ENCODE results near the gene CCNA2. TPM values are rescaled to one million over a fixed set of nuclear protein-coding genes. Genes with fewer than 3 reads are reported as not detected.

CCNA2 gene
- total RNA-seq, 1 donor from 2014 or later, result 0.81 TPM

GRCh38 chr4:121817006-121817405 is 6.7 kb downstream of the CCNA2 start:
- ATAC-seq (ENCODE audit: poor library complexity) (no peak), DNase-seq (no peak)
- intact Hi-C loops (cut with DNase I), result no loop called here

DNA sequence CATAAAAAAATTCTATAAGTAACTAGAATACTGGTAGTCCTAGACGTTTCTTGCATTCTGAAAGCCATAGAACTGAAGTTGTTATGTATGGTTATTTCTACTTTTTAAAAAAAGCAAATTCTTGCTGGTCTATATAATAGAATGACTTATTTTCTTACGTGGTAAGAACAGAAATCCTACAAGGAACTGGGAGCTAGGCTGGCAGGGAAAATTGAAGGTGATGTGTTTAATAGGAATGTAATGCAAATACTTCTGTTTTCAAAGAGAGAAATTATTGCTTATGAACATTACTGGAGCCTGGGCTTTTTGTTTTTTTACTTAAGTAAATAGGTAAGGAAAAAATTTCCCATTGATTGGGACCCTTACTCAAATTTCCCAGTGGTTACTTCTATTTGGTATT is 8.9 kb downstream of the CCNA2 start:
- DNase-seq (no peak), ATAC-seq (ENCODE audit: poor library complexity) (no peak)
- intact Hi-C loops (cut with DNase I), result no loop called here

GRCh38 chr4:121811122-121811521 is 12.6 kb downstream of the CCNA2 start:
- no peak for ATAC-seq (ENCODE audit: poor library complexity)
- DNase-seq, result no peak
- intact Hi-C loops (cut with DNase I), result no loop called here

DNA sequence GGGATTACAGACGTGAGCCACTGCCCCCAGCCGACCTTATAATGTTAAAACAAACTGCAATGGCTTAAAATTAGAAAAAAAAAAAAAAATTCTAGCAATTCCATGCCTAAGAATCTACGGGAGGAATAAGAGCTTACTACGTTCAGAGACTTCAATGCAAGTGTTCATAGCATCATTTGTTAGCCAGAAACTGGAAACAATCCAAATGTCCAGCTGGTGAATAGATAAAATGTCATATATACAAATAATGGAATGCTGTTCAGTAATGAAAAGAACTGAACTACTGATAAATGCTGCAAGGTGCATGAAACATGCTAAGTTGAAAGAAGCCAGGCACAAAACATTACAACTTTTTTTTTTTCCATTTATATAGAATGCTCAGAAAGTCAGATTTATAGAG is 17.3 kb downstream of the CCNA2 start:
- ATAC-seq (ENCODE audit: poor library complexity) (no peak), DNase-seq (no peak)
- intact Hi-C loops (cut with DNase I), result no loop called here

GRCh38 chr4:121801715-121802075 is 22.0 kb downstream of the CCNA2 start:
- DNase-seq (no peak), ATAC-seq (ENCODE audit: poor library complexity) (no peak)
- intact Hi-C loops (cut with DNase I), result no loop called here

GRCh38 chr4:121800961-121801714 is 22.5 kb downstream of the CCNA2 start, which contains the start of gene EXOSC9:
Gene EXOSC9, plus strand, starts transcription at chr4:121801323. Its CDS starts 102 bp downstream, at chr4:121801425.
- intact Hi-C loops (cut with DNase I), result no loop called here
- ATAC-seq (ENCODE audit: poor library complexity) (peak; percentile 99), DNase-seq (peak; percentile 95)

DNA sequence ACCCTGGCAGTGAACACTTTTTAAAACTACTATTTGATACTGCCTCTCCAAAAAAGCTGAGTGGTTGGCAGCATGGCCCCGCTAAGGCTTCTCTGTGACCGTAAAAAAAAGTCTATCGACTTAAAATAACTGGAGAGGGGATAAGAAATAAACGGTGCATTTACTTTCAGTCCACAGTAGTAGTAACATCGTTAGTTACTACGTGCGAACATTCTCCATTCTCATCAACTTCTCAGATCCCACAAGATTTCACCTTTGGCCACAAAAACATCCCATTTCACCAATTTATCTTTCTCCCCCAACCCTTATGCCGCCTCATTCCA is 23.1 kb downstream of the CCNA2 start:
- ATAC-seq (ENCODE audit: poor library complexity) (peak; percentile 47), DNase-seq (no peak)
- intact Hi-C loops (cut with DNase I), result no loop called here

DNA sequence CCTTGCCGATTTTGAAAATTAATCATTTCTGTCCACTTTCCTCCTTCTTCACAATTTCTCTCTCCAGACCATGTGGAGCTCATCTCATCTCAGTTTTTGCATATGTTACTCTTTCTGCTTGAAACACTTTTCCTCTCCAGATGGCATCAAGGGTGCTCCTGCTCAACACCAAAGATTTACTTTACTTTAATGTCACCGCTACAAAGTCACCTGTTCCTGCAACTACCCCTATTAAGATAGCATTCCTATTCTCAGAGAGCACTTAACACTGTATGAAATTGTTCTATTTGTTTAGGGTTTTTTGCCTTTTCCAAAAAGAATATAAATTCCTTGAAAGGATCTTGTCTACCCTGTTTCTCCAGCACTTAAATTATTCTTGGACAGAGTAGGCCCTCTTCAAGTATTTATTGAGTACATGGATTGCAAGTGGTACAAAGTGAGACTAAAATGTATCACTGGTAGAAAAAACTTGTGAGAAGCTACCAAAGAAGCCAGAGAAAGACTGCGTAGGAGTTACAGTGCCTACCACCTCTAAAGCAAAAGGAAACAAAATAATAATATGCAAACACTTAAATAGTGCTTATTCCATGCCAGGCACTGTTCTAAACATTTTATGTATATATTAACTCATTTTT is 23.7 kb downstream of the CCNA2 start:
- no peak for DNase-seq
- no peak for ATAC-seq (ENCODE audit: poor library complexity)
- intact Hi-C loops (cut with DNase I), result no loop called here

DNA sequence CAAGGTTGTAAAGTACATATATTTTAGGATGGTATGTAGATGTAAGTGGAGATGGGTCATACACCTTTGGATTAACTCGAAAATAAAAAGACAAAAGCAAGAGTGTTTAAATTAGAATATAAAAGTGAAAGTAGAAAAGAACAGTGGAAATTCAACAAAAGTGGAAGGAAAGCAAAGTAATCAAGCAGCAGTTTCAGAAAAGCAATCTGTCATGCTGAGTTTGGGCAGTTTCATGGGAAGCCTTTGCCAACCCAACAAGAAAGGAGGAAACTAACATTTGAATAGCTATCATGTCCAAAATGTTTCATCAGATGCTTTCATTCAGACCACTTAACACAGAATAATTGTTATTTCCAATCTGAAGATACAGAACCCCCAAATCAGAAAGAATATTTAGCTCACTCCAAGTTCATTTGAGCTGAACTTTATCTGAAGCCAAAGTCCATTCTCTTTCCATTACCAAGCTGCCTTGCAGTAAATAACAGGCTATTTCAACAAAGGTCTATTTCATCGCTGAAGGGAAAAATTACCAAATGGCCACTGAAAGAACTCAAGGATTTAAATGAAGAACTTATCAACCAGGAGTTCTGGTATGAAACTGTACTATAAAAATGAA is 24.4 kb downstream of the CCNA2 start:
- DNase-seq (no peak), ATAC-seq (ENCODE audit: poor library complexity) (no peak)
- intact Hi-C loops (cut with DNase I), result no loop called here

DNA sequence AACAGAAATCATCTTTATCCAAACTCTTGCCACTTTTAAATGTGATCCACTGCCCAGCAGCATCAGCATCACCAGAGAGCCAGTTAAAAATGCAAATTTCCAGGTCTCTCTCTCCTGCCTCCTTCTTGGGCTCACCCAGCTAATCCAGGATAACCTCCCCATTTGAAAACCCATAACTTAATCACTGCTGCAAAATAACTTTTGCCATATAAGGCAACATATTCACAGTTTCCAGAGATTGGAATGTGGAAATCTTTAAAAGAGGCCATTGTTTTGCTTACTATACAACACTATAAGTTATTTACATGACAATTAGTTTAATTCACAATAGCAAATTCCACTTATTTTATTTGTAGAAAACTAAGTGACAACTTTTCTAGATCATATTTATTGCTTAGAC is 27.4 kb downstream of the CCNA2 start:
- DNase-seq (no peak), ATAC-seq (ENCODE audit: poor library complexity) (no peak)
- intact Hi-C loops (cut with DNase I), result no loop called here

- no peak for ATAC-seq (ENCODE audit: poor library complexity)
- no peak for DNase-seq
- intact Hi-C loops (cut with DNase I), result no loop called here
These were observed 29.0 kb downstream of the CCNA2 start for GRCh38 chr4:121794505-121795188.

DNA sequence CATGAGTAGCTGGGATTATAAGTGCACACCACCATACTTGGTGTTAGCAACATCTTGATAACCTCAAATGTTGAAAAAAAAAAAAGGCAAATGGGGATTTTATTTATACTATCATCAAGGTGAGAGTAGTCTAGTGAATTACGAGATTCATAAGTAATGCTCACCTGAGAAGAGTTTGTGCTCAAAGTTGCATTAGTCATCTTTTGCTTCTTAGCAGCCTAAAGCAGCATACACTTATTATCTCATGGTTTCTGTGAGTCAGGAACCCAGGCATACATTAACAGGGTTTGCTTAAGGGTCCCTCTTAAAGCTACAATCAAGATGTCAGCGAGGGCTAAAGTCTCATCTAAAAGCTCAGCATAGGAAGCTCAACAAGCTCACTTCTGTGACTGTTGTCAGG is 30.7 kb downstream of the CCNA2 start:
- no peak for DNase-seq
- intact Hi-C loops (cut with DNase I), result no loop called here
- no peak for ATAC-seq (ENCODE audit: poor library complexity)

DNA sequence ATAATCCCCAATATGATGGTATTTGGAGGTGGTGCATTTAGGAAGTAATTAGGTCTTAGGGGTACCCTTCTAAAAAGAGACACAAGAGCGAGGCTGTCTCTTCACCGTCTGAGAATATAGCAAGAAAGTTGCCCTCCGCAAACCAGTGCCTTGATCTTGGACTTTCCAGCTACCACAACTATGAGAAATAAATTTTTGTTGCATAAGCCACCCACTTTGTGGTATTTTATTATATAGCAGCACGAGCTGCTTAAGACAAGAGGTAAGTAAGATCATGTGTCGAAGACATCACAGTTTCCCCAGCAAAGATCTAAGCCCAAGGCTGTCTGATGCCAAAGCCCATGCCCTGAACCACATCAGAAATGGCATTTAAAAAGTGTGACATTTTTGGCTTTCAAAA is 32.2 kb downstream of the CCNA2 start:
- ATAC-seq (ENCODE audit: poor library complexity) (no peak), DNase-seq (no peak)
- intact Hi-C loops (cut with DNase I), result no loop called here

GRCh38 chr4:121790976-121791375 is 32.7 kb downstream of the CCNA2 start:
- ATAC-seq (ENCODE audit: poor library complexity) (no peak), DNase-seq (no peak)
- intact Hi-C loops (cut with DNase I), result no loop called here

- ATAC-seq (ENCODE audit: poor library complexity), result no peak
- intact Hi-C loops (cut with DNase I), result no loop called here
- DNase-seq, result no peak
These were observed 33.5 kb downstream of the CCNA2 start for GRCh38 chr4:121789960-121790829.

DNA sequence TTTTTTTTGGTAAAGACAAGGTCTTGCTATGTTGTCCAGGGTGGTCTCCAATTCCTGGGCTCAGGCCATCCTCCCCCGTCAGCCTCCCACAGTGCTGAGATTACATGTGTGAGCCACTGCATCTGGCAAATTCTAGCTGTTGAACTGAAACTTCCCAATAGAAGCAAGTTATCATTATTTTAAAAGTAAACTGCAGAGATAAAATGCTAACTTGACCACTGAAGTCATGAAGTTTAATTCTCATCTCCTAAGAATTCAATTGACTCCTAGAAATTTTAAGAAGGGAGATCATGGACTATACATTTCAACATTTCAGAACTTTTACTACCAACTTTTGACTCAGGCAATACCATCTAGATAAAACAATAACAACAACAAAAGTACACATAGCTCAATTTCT is 34.2 kb downstream of the CCNA2 start:
- intact Hi-C loops (cut with DNase I), result no loop called here
- no peak for ATAC-seq (ENCODE audit: poor library complexity)
- DNase-seq, result no peak

GRCh38 chr4:121788896-121789295 is 34.8 kb downstream of the CCNA2 start:
- DNase-seq (no peak), ATAC-seq (ENCODE audit: poor library complexity) (no peak)
- intact Hi-C loops (cut with DNase I), result no loop called here

- DNase-seq (no peak), ATAC-seq (ENCODE audit: poor library complexity) (no peak)
- intact Hi-C loops (cut with DNase I), result no loop called here
These were observed 37.5 kb downstream of the CCNA2 start for GRCh38 chr4:121786221-121786620.

- ATAC-seq (ENCODE audit: poor library complexity) (peak; percentile 75), DNase-seq (no peak)
- intact Hi-C loops (cut with DNase I), result no loop called here
These were observed 38.2 kb downstream of the CCNA2 start for GRCh38 chr4:121785479-121785878.
